ENCODE results near the gene POU2AF2. TPM values are rescaled to one million over a fixed set of nuclear protein-coding genes. Genes with fewer than 3 reads are reported as not detected.

The POU2AF2 gene
- total RNA-seq, 5 donors from 2014 or later (not counting 1 experiment from before 2014, with no cell fraction given) = not detected

Other genes starting within 250 kb of the POU2AF2 start
- gene POU2AF3, start 52.8 kb downstream of the POU2AF2 start, total RNA-seq = not detected
- gene POU2AF1, start 133.6 kb downstream of the POU2AF2 start, total RNA-seq = 1 to 10 TPM; 3.4 to 9.3 (median 4.3) TPM